ENCODE measurements around the gene LRRC8A.

DNA sequence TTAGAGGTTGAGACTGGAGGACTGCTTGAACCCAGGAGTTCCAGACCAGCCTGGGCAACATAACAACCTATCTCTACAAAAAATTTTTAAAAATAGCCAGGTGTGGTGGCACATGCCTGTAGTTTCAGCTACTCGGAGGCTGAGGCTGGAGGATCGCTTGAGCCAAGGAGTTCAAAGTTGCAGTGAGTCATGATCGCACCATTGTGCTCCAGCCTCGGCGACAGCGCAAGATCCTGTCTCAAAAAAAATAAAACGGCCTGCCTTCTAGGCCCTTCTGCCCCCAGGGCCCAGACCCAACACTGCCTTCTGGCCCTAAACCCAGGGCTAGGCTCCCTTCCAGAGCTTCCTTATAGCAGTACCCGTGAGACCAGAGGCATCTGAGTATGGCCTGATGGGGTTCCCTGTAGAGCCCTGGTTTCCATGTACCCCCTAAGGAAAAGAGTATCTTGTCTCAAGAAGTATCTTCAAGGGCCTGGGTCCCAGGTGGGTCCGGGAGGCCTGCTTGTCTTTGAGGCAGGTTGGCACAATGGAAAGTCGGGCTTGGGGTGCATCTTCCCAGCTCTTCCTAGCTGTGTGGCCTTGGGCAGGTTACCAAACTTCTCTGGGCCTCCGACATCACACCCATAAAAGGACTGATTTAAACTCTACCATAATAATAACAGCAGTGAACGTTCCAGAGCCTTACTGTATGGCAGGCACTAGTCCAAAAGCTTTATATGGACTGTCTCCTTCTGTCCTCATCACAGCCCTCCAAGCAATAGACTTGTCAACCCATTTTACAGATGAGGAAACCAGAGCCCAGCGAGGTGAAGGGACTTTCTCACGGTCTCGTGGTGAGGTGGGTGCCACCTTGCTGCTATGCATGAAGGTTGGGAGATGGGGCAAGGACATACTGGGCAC, 9.6 kb downstream of the LRRC8A start:
- TF ChIP-seq, protein P1, sequence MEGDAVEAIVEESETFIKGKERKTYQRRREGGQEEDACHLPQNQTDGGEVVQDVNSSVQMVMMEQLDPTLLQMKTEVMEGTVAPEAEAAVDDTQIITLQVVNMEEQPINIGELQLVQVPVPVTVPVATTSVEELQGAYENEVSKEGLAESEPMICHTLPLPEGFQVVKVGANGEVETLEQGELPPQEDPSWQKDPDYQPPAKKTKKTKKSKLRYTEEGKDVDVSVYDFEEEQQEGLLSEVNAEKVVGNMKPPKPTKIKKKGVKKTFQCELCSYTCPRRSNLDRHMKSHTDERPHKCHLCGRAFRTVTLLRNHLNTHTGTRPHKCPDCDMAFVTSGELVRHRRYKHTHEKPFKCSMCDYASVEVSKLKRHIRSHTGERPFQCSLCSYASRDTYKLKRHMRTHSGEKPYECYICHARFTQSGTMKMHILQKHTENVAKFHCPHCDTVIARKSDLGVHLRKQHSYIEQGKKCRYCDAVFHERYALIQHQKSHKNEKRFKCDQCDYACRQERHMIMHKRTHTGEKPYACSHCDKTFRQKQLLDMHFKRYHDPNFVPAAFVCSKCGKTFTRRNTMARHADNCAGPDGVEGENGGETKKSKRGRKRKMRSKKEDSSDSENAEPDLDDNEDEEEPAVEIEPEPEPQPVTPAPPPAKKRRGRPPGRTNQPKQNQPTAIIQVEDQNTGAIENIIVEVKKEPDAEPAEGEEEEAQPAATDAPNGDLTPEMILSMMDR (IDR thresholded peaks at IDR 0.05; ENCODE audit: low read depth, low read length), result no peak
- TF ChIP-seq MYC (IDR thresholded peaks at IDR 0.05; ENCODE audit: low read depth, low read length) (no peak), POLR2A (IDR thresholded peaks at IDR 0.05; ENCODE audit: extremely low read depth, insufficient read length) (no peak)
- TF ChIP-seq, protein P2, sequence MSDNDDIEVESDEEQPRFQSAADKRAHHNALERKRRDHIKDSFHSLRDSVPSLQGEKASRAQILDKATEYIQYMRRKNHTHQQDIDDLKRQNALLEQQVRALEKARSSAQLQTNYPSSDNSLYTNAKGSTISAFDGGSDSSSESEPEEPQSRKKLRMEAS (IDR thresholded peaks at IDR 0.05; ENCODE audit: low read depth, low read length), result no peak
